22Rv1 (cell line): ENCODE measurements around the gene WNK1.

ENCODE experiments used
- CTCF ChIP-seq: fragments of 450-650 bp; IDR thresholded peaks from 2 replicates; pipeline ENCODE4 v1.5.1; 2017; ENCODE audit warnings: mild to moderate bottlenecking
- ZFX ChIP-seq: fragments of 450-650 bp; IDR thresholded peaks from 2 replicates; pipeline ENCODE4 v1.6.1; 2017; ENCODE audit warnings: antibody characterized with exemption, borderline replicate concordance

GRCh38 chr12:946631-947030 lies 194.3 kb downstream of the WNK1 start:
- TF ChIP-seq CTCF = no peak
- no peak for TF ChIP-seq ZFX
